WTC11 (cell line): ENCODE results near the gene LSM11.

Experiments
- CREB1 ChIP-seq: sonication (generic); formaldehyde crosslinking; IDR thresholded peaks from 2 replicates; pipeline ENCODE4 v1.8.0; 2023; ENCODE audit warnings: mild to moderate bottlenecking, missing genetic modification reagents
- FOXP1 ChIP-seq: sonication (generic); formaldehyde crosslinking; IDR thresholded peaks from 2 replicates; pipeline ENCODE4 v1.8.0; 2022; ENCODE audit warnings: missing genetic modification reagents, mild to moderate bottlenecking, moderate library complexity, borderline replicate concordance
- NFYB ChIP-seq: sonication (generic); formaldehyde crosslinking; conservative IDR thresholded peaks from 2 replicates; pipeline ENCODE4 v1.8.0; 2022; ENCODE audit warnings: low read depth, missing genetic modification reagents
- SMAD4 ChIP-seq: sonication (generic); formaldehyde crosslinking; IDR thresholded peaks from 2 replicates; pipeline ENCODE4 v1.8.0; 2022; ENCODE audit warnings: mild to moderate bottlenecking, missing genetic modification reagents
- TEAD1 ChIP-seq: sonication (generic); formaldehyde crosslinking; IDR thresholded peaks from 2 replicates; pipeline ENCODE4 v1.8.0; 2022; ENCODE audit warnings: mild to moderate bottlenecking, missing genetic modification reagents
- ZBTB21 ChIP-seq: sonication (generic); formaldehyde crosslinking; IDR thresholded peaks from 2 replicates; pipeline ENCODE4 v1.8.1; 2023; ENCODE audit warnings: mild to moderate bottlenecking, missing genetic modification reagents, borderline replicate concordance
- ZNF138 ChIP-seq: sonication (generic); formaldehyde crosslinking; conservative IDR thresholded peaks from 2 replicates; pipeline ENCODE4 v1.8.1; 2022; ENCODE audit warnings: mild to moderate bottlenecking, moderate library complexity, missing genetic modification reagents
- ZNF232 ChIP-seq: sonication (generic); formaldehyde crosslinking; IDR thresholded peaks from 2 replicates; pipeline ENCODE4 v1.8.0; 2022; ENCODE audit warnings: mild to moderate bottlenecking, missing genetic modification reagents
- TF ChIP-seq, protein P1 (sequence below): fragments of 200-600 bp; IDR thresholded peaks from 2 replicates; pipeline ENCODE4 v1.8.0; 2022; ENCODE audit warnings: antibody characterized with exemption
- TF ChIP-seq, protein P2 (sequence below): sonication (generic); formaldehyde crosslinking; IDR thresholded peaks from 2 replicates; pipeline ENCODE4 v1.8.0; 2022; ENCODE audit warnings: mild to moderate bottlenecking, missing genetic modification reagents
- TF ChIP-seq, protein P3 (sequence below): sonication (generic); formaldehyde crosslinking; IDR thresholded peaks from 2 replicates; pipeline ENCODE4 v1.8.1; 2023; ENCODE audit warnings: mild to moderate bottlenecking, missing genetic modification reagents
- TF ChIP-seq, protein P4 (sequence below): sonication (generic); formaldehyde crosslinking; conservative IDR thresholded peaks from 2 replicates; pipeline ENCODE4 v1.8.1; 2022; ENCODE audit warnings: mild to moderate bottlenecking, missing genetic modification reagents
- TF ChIP-seq, protein P5 (sequence below): fragments of 250-450 bp; sonication (Bioruptor Pico); IDR thresholded peaks from 2 replicates; pipeline ENCODE4 v1.9.0; 2021; ENCODE audit warnings: moderate library complexity, mild to moderate bottlenecking, inconsistent platforms, borderline replicate concordance

DNA sequence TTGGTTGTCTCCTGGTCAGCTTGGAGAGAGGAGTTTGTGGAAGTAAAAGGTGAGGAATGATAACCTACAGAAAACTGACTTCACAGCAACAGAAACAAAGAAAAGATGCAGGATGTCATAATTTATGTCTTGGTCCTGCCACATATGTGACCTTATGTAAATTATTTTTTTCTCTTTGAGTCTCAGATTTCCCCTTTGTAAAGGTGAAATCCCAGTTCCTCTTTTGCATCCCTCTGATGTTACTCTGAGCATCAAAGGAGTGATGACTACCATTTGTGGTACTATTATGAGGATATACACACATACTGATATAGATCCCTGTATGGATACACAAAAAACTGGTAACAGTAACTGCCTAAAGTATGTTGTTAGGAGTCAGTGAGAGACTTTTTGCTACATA lies 13.7 kb upstream of the LSM11 start:
- TF ChIP-seq, protein P1, sequence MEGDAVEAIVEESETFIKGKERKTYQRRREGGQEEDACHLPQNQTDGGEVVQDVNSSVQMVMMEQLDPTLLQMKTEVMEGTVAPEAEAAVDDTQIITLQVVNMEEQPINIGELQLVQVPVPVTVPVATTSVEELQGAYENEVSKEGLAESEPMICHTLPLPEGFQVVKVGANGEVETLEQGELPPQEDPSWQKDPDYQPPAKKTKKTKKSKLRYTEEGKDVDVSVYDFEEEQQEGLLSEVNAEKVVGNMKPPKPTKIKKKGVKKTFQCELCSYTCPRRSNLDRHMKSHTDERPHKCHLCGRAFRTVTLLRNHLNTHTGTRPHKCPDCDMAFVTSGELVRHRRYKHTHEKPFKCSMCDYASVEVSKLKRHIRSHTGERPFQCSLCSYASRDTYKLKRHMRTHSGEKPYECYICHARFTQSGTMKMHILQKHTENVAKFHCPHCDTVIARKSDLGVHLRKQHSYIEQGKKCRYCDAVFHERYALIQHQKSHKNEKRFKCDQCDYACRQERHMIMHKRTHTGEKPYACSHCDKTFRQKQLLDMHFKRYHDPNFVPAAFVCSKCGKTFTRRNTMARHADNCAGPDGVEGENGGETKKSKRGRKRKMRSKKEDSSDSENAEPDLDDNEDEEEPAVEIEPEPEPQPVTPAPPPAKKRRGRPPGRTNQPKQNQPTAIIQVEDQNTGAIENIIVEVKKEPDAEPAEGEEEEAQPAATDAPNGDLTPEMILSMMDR: no peak
- no peak for TF ChIP-seq NFYB (CRISPR knock-in tag)
- no peak for TF ChIP-seq ZBTB21
- TF ChIP-seq TEAD1 (CRISPR knock-in tag): no peak
- no peak for TF ChIP-seq ZNF138 (CRISPR knock-in tag)
- TF ChIP-seq, protein P2, sequence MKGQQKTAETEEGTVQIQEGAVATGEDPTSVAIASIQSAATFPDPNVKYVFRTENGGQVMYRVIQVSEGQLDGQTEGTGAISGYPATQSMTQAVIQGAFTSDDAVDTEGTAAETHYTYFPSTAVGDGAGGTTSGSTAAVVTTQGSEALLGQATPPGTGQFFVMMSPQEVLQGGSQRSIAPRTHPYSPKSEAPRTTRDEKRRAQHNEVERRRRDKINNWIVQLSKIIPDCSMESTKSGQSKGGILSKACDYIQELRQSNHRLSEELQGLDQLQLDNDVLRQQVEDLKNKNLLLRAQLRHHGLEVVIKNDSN (CRISPR knock-in tag): no peak
- no peak for TF ChIP-seq CREB1 (CRISPR knock-in tag)
- TF ChIP-seq ZNF232 (CRISPR knock-in tag): no peak
- TF ChIP-seq FOXP1: no peak
- no peak for TF ChIP-seq SMAD4 (CRISPR knock-in tag)
- TF ChIP-seq, protein P3, sequence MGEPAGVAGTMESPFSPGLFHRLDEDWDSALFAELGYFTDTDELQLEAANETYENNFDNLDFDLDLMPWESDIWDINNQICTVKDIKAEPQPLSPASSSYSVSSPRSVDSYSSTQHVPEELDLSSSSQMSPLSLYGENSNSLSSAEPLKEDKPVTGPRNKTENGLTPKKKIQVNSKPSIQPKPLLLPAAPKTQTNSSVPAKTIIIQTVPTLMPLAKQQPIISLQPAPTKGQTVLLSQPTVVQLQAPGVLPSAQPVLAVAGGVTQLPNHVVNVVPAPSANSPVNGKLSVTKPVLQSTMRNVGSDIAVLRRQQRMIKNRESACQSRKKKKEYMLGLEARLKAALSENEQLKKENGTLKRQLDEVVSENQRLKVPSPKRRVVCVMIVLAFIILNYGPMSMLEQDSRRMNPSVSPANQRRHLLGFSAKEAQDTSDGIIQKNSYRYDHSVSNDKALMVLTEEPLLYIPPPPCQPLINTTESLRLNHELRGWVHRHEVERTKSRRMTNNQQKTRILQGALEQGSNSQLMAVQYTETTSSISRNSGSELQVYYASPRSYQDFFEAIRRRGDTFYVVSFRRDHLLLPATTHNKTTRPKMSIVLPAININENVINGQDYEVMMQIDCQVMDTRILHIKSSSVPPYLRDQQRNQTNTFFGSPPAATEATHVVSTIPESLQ (CRISPR knock-in tag): no peak
- TF ChIP-seq, protein P4, sequence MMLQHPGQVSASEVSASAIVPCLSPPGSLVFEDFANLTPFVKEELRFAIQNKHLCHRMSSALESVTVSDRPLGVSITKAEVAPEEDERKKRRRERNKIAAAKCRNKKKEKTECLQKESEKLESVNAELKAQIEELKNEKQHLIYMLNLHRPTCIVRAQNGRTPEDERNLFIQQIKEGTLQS: no peak
- TF ChIP-seq, protein P5, sequence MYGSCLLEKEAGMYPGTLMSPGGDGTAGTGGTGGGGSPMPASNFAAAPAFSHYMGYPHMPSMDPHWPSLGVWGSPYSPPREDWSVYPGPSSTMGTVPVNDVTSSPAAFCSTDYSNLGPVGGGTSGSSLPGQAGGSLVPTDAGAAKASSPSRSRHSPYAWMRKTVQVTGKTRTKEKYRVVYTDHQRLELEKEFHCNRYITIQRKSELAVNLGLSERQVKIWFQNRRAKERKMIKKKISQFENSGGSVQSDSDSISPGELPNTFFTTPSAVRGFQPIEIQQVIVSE (CRISPR knock-in tag): no peak
